ENCODE measurements around the gene KCNQ5. TPM values are rescaled to one million over a fixed set of nuclear protein-coding genes. Genes with fewer than 3 reads are reported as not detected.

The KCNQ5 gene
- total and polyA plus RNA-seq, 9 donors: 0.28 to 0.86 (median 0.57) TPM

DNA sequence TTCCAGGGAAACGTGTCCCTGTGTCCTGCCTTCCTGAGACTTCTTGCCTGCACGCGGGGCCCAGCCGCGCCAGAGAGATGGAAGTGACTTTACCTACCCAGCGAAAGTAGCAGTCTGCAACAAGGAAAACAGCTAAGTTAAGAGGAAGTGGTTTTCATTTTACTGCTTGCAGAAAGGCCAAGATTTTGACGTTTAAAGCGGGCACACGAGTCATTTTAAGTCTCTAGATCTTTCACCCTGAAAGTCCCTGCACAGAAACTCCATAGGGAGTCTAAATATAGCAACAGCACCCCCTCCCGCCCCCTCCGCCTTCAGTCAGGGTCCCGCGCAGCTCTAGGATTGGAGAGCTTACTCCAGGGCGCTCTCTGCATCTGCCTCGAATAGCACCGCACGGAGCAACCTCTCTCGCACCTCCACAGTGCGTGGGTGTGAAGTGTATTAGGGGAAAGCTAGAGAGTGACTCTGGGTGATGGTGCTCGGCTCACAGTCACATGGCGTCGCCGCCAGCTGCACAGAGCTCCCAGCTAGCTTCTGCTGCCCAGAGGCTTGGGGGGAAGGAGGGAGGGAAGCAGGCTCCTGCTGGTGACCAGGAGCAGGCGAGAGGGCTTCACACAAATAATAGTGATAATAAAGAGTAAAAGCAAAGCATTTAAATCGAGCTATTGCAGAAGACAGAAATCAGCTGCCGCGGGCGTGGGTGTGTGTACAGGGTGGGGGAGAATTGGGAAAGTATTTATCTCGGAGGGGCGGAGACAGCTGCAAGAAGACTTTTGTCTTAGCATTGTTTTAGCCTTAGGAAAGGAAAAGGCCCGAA lies 1.8 kb upstream of the KCNQ5 start:
- peaks cover 34% of the 10 kb centered on the region for H3K27me3 ChIP-seq (ENCODE audit: control insufficient read depth, insufficient read depth, low read length)
- no peak overlapping the region for H3K27ac ChIP-seq (ENCODE audit: low read length)
- no peaks in the 10 kb centered on the region for H3K9me3 ChIP-seq (replicated peaks; ENCODE audit: control insufficient read depth, low read depth, low read length)
- 2% methylated on average over 16 of the region's 31 CpGs for WGBS (ENCODE audit: insufficient coverage)
- DNase-seq: peak; percentile 48
- H3K4me3 ChIP-seq (ENCODE audit: low read length): peak overlapping the region; percentile 24
- H3K4me1 ChIP-seq (ENCODE audit: control insufficient read depth, insufficient read depth, low read length): peaks cover 33% of the 10 kb centered on the region
- no peaks in the 10 kb centered on the region for H3K36me3 ChIP-seq (ENCODE audit: control insufficient read depth, insufficient read depth, low read length)

DNA sequence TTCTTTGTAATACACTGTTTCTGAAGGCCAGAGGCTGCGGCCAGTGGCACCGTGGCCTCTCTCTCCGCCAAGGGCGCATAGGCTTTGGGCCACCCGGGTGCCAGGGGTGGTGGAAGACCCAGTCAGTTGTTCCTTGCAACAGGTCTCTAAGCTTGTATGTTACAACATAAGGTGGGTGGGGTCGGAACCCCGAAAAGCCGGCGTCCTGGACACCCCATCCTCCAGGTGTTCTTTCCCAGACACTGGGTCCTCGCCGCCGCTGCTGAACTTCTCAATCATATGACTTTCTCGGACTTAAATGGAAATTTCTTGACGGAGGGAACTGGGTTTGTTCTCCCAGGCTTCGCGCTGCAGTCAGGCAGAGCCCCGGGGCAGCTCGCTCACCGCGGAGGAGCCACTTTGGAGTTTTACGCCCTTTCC lies 983 bp upstream of the KCNQ5 start:
- Histone ChIP-seq H3K27ac (ENCODE audit: low read length) (no peak overlapping the region), H3K36me3 (ENCODE audit: control insufficient read depth, insufficient read depth, low read length) (no peaks in the 10 kb centered on the region), H3K9me3 (replicated peaks; ENCODE audit: control insufficient read depth, low read depth, low read length) (no peaks in the 10 kb centered on the region), H3K4me3 (ENCODE audit: low read length) (peak overlapping the region; percentile 37), H3K27me3 (ENCODE audit: control insufficient read depth, insufficient read depth, low read length) (peaks cover 34% of the 10 kb centered on the region), H3K4me1 (ENCODE audit: control insufficient read depth, insufficient read depth, low read length) (peaks cover 33% of the 10 kb centered on the region)
- WGBS (ENCODE audit: insufficient coverage): 0% methylated on average over 6 of the region's 21 CpGs
- DNase-seq: no peak

DNA sequence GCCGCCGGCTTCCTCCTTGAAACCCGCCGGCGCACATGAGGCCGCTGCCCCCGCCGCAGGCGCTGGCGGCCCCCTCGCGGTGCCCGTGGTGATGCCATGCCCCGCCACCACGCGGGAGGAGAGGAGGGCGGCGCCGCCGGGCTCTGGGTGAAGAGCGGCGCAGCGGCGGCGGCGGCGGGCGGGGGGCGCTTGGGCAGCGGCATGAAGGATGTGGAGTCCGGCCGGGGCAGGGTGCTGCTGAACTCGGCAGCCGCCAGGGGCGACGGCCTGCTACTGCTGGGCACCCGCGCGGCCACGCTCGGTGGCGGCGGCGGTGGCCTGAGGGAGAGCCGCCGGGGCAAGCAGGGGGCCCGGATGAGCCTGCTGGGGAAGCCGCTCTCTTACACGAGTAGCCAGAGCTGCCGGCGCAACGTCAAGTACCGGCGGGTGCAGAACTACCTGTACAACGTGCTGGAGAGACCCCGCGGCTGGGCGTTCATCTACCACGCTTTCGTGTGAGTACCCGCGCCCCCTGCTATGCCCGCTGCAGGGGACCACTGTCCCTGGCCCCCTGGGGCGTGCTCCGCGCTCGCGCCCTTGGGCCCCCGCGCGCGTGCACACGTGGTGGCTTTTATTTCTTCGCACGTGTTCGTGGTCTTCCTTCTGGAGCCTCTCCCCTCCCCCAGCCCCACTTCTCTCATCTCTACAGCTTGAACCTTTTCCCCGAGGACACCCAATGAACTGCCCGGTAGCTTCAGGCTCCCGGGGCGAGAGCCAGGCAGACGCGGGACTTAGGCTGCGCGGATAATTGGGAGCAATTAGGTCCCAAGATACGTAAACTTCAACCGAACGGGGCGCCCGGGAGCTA lies 453 bp downstream of the KCNQ5 start:
- H3K4me3 ChIP-seq (ENCODE audit: low read length): peak overlapping the region; percentile 39
- WGBS (ENCODE audit: insufficient coverage): under 1% methylated on average over 85 of the region's 89 CpGs
- H3K27ac ChIP-seq (ENCODE audit: low read length): no peak overlapping the region
- H3K9me3 ChIP-seq (replicated peaks; ENCODE audit: control insufficient read depth, low read depth, low read length): no peaks in the 10 kb centered on the region
- peaks cover 34% of the 10 kb centered on the region for H3K27me3 ChIP-seq (ENCODE audit: control insufficient read depth, insufficient read depth, low read length)
- peak; percentile 33 for DNase-seq
- H3K36me3 ChIP-seq (ENCODE audit: control insufficient read depth, insufficient read depth, low read length): no peaks in the 10 kb centered on the region
- peaks cover 33% of the 10 kb centered on the region for H3K4me1 ChIP-seq (ENCODE audit: control insufficient read depth, insufficient read depth, low read length)

DNA sequence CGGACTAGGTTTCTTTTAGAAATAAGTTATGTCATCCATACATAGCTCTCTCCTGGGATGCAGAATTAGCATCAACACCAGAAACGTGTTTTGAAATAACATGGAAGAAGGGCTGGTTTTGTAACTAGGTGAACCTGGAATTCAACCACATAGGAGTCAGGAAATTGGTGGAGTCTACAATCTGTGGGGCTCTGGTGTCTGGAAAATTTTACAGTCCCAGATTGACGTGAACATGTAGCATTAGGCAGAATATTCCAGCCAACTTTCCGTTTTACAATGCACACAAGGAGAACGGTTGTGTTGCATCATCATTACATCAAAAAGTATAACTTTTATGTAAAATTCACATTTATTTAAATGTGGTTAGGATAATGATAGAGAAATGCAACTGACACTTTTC lies 1.9 kb downstream of the KCNQ5 start:
- no peak overlapping the region for H3K27ac ChIP-seq (ENCODE audit: low read length)
- peaks cover 34% of the 10 kb centered on the region for H3K27me3 ChIP-seq (ENCODE audit: control insufficient read depth, insufficient read depth, low read length)
- no peak for DNase-seq
- no peaks in the 10 kb centered on the region for H3K36me3 ChIP-seq (ENCODE audit: control insufficient read depth, insufficient read depth, low read length)
- no peaks in the 10 kb centered on the region for H3K9me3 ChIP-seq (replicated peaks; ENCODE audit: control insufficient read depth, low read depth, low read length)
- H3K4me1 ChIP-seq (ENCODE audit: control insufficient read depth, insufficient read depth, low read length): peaks cover 33% of the 10 kb centered on the region
- H3K4me3 ChIP-seq (ENCODE audit: low read length): no peak overlapping the region
- WGBS (ENCODE audit: insufficient coverage): no CpG with 5 or more reads among the region's 5 CpGs

DNA sequence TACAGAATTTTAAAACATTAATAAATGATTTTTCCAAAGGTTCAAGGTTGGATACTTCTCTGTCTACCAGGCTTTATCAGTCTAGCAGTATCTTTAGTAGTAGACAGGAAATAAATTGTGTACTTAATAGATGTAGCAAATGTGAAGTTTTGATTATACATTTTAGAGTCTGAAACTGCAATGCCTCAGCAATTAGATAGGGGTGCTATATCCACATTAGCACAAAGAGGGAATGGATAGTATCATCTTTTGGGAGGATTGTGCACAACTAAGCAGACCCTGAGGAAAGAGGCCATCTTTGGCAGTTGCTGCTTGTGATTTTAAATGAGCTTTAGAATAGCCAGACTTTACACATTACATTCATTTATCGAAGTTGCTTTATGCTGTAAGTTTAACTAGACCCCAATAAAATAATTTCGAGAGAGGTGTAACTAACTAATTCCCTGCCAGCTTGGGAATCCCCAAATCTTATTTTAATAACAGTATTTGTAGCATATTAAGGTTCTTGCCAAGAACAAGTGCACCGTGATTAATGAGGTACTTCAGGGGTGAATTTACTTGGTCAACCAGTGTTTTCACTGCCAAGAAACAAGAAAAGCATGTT lies 2.8 kb downstream of the KCNQ5 start:
- Histone ChIP-seq H3K9me3 (replicated peaks; ENCODE audit: control insufficient read depth, low read depth, low read length) (no peaks in the 10 kb centered on the region), H3K4me3 (ENCODE audit: low read length) (no peak overlapping the region), H3K36me3 (ENCODE audit: control insufficient read depth, insufficient read depth, low read length) (no peaks in the 10 kb centered on the region), H3K4me1 (ENCODE audit: control insufficient read depth, insufficient read depth, low read length) (peaks cover 33% of the 10 kb centered on the region), H3K27me3 (ENCODE audit: control insufficient read depth, insufficient read depth, low read length) (peaks cover 34% of the 10 kb centered on the region), H3K27ac (ENCODE audit: low read length) (no peak overlapping the region)
- no CpG with 5 or more reads among the region's 3 CpGs for WGBS (ENCODE audit: insufficient coverage)
- no peak for DNase-seq

DNA sequence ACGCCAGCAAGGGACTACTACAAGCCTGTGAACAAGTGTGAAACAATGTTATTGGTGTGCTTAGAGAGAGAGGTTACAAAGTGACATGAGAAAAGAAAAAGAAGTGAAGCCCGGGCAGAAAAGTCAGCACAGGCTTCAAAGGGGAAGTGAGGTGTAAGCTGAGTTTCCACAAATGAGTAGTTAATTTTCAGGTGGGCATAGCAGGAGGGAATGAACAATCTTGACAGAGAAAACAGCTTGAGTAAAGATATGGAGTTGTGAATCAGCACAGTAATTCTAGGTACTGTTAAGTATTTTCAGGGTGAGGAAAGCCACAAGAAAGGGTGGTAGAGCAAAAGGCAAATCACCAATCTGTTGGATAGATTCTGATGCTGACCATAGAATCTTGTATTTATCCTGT lies 4.3 kb downstream of the KCNQ5 start:
- no peak overlapping the region for H3K4me3 ChIP-seq (ENCODE audit: low read length)
- no peak overlapping the region for H3K27ac ChIP-seq (ENCODE audit: low read length)
- no peak for DNase-seq
- H3K4me1 ChIP-seq (ENCODE audit: control insufficient read depth, insufficient read depth, low read length): peaks cover 18% of the 10 kb centered on the region
- no peaks in the 10 kb centered on the region for H3K9me3 ChIP-seq (replicated peaks; ENCODE audit: control insufficient read depth, low read depth, low read length)
- 89% methylated on average over 2 of the region's 2 CpGs for WGBS (ENCODE audit: insufficient coverage)
- H3K27me3 ChIP-seq (ENCODE audit: control insufficient read depth, insufficient read depth, low read length): peaks cover 20% of the 10 kb centered on the region
- H3K36me3 ChIP-seq (ENCODE audit: control insufficient read depth, insufficient read depth, low read length): no peaks in the 10 kb centered on the region

DNA sequence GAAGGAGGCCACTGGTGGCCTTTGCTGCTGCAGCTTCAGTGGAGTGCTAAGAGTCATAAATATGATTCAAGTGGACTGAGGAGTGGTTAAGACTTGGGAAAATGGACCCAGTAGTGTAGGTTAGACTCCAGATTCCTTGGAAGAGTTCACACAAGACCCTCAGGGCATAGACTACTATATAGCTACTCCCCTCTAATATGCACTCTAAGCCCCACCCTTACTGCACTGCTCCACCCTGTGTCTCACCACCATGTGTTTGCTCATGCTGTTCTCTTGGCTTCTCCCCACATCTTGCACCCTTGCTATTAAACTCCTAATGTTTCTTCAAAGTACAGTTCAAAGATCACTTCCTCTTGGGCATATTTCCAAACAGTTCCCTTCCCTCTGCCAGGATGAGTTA lies 5.7 kb downstream of the KCNQ5 start:
- Histone ChIP-seq H3K9me3 (replicated peaks; ENCODE audit: control insufficient read depth, low read depth, low read length) (no peaks in the 10 kb centered on the region), H3K27ac (ENCODE audit: low read length) (no peak overlapping the region), H3K4me1 (ENCODE audit: control insufficient read depth, insufficient read depth, low read length) (peaks cover 7% of the 10 kb centered on the region), H3K4me3 (ENCODE audit: low read length) (no peak overlapping the region), H3K36me3 (ENCODE audit: control insufficient read depth, insufficient read depth, low read length) (no peaks in the 10 kb centered on the region), H3K27me3 (ENCODE audit: control insufficient read depth, insufficient read depth, low read length) (peaks cover 8% of the 10 kb centered on the region)
- DNase-seq: no peak

DNA sequence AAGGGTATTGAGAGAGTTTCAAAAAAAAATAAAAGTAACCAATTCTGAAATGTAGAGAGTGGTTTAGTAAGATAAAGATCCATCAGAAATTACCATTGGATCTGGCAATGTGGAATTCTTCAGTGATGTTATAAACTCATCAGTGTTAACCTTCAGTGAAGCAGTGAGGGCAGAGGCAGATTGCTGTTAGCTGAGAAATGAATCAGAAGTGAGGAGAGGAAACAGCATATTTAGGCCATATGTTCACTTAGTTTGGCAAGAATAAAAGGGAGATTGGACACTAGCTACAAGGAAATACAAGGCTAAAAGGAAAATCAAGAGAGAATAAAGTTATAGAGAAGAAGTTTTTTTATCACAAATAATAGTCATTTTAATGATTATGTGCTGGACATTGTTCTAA lies 9.6 kb downstream of the KCNQ5 start:
- Histone ChIP-seq H3K27me3 (ENCODE audit: control insufficient read depth, insufficient read depth, low read length) (no peaks in the 10 kb centered on the region), H3K27ac (ENCODE audit: low read length) (no peak overlapping the region), H3K36me3 (ENCODE audit: control insufficient read depth, insufficient read depth, low read length) (no peaks in the 10 kb centered on the region), H3K4me3 (ENCODE audit: low read length) (no peak overlapping the region), H3K9me3 (replicated peaks; ENCODE audit: control insufficient read depth, low read depth, low read length) (no peaks in the 10 kb centered on the region), H3K4me1 (ENCODE audit: control insufficient read depth, insufficient read depth, low read length) (no peaks in the 10 kb centered on the region)
- no peak for DNase-seq

DNA sequence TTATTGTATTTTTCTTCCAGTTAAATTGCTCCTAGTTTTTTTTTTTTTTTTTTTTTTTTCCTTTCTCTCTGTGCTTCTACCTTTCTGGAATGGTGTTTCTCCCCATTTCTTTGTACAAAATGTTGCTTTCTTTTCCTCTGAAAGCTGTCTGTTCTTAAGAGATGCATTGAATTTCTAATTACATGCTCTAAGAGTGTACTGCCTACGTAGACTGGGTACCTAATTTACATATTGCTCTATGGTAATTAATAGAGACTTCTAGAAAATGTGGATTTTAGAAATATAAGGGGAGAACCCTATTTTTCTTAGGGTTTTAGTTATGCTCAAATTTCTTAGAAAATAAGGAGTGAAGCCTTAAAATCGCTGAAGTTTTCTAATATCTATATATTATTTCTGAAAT lies 13.8 kb downstream of the KCNQ5 start:
- no peaks in the 10 kb centered on the region for H3K36me3 ChIP-seq (ENCODE audit: control insufficient read depth, insufficient read depth, low read length)
- H3K4me3 ChIP-seq (ENCODE audit: low read length): no peak overlapping the region
- no peaks in the 10 kb centered on the region for H3K27me3 ChIP-seq (ENCODE audit: control insufficient read depth, insufficient read depth, low read length)
- H3K9me3 ChIP-seq (replicated peaks; ENCODE audit: control insufficient read depth, low read depth, low read length): no peaks in the 10 kb centered on the region
- DNase-seq: no peak
- no peak overlapping the region for H3K27ac ChIP-seq (ENCODE audit: low read length)
- no peaks in the 10 kb centered on the region for H3K4me1 ChIP-seq (ENCODE audit: control insufficient read depth, insufficient read depth, low read length)
- no CpG with 5 or more reads among the region's 2 CpGs for WGBS (ENCODE audit: insufficient coverage)

DNA sequence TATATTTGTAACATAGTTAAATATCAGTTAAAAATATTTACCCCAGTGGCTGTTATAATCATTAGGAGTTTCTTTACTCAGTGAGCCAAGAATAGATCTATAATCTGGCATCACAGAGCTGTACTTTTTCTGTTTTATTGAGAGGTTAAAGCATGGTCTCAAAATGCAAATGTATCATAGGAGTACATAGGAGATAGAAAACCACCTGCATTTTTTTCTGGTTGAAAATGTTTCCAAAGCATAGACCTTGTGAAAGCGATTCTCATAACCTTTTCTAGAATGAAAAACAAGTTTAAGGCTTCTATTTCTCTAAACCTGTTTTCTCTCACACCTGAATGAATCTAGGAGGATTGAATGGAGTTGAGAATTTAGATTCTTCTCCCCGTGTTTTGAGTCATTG lies 14.4 kb downstream of the KCNQ5 start:
- H3K36me3 ChIP-seq (ENCODE audit: control insufficient read depth, insufficient read depth, low read length): no peaks in the 10 kb centered on the region
- no peaks in the 10 kb centered on the region for H3K27me3 ChIP-seq (ENCODE audit: control insufficient read depth, insufficient read depth, low read length)
- WGBS (ENCODE audit: insufficient coverage): no CpG with 5 or more reads among the region's 2 CpGs
- DNase-seq: no peak
- no peaks in the 10 kb centered on the region for H3K9me3 ChIP-seq (replicated peaks; ENCODE audit: control insufficient read depth, low read depth, low read length)
- no peak overlapping the region for H3K27ac ChIP-seq (ENCODE audit: low read length)
- H3K4me1 ChIP-seq (ENCODE audit: control insufficient read depth, insufficient read depth, low read length): no peaks in the 10 kb centered on the region
- no peak overlapping the region for H3K4me3 ChIP-seq (ENCODE audit: low read length)
